GM21825 (cell line): ENCODE measurements around the gene P3H2.

Experiments used
- ATAC-seq: cut with Tn5 transposase; IDR thresholded peaks from one replicate; pipeline ENCODE4 v1.9.1; 2021; ENCODE audit warnings: mild to moderate bottlenecking, moderate library complexity; ENCODE audit not compliant: unreplicated experiment

Gene P3H2

DNA sequence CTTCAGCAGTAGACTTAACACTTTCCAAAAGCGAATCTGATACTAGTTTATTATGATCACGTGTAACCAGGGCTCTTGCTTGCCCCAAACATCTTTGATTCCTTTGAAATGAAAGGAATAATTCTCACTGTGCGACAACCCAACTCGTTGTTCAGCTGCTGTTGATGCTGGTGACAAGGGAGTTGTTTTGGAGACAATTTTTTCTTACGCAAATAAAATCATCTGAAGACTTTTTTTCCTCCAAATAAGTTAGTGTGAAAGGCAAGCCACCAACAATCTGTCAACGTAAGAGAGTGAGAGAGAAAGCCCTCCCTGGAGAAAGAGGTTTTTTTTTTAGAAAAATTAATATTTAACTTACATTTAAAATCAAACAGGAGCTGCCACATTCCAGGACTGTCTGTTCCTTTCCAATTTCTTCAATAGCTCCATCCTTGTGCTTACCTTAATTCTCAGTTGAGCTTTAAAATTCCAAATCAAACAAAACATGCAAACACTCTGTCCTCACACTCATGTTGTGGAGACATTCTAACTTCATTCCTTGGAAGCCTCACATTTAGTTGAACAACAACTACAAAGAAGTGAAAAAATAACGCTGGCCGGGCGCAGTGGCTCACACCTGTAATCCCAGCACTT, 4.9 kb upstream of the P3H2 start:
- ATAC-seq: no peak

DNA sequence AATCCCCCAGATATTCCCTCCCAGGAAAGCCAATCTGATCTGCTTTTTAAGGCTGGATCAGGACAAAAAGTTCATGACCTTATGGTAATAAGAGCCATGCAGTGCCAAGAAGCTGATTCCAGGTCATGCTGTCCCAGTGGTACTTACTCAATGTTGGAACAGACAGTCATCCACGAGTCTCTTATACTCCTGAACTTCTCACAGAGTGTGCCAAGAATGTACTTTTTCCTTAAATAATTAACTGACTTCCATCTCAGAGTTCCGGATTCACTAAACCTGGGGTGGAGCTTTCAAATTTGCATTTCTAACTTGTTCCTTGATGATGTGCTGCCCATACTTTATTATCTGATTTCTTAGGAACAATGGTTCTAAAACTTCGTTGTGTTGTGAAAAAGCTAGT, 3.4 kb upstream of the P3H2 start:
- no peak for ATAC-seq

DNA sequence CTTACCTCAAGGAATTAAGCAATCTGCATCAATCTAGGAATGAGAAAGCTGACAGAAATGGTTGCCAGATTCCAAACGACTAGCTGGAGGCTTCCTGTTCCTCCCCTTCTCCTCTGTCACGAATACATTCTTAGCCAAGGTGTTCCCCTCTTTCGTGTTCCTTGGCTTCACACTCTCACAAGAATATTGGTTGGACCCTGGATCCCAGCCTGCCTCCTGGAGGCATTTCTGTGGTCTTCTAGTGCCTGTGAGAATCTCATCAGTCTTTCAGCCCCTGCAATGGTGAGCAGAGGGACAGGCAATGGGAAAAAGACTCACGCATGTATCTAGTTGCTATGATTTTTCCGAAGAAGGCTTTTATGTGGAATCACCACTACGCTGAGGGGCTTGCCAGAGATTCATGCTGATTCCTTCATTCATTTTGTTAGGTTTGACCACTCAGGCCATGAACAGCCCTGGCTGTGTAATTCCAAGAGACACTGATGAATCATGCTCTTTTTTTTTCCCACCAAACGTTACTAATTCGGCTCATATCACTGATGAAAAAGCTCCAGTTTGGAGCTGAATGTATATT, 1.6 kb upstream of the P3H2 start:
- ATAC-seq: no peak

DNA sequence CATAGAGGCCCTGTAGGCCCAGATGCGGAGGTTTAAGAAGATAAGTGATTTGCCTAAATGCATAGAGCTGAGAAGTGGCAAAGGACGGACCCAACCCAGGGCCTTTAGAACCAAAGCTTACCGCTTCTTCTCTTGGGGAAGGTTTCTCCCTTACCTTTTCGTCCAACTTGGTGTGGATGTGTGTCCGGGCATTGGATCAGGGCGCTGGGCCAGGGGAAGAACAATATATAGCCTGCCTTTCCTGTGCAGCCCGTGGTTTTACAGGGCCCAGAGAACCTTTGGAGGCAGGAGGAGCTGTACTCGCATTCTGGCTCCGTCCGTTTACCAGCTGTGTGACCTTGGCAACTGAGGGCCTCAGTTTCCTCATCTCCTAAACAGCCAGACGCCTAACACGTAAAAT, 686 bp upstream of the P3H2 start:
- no peak for ATAC-seq

DNA sequence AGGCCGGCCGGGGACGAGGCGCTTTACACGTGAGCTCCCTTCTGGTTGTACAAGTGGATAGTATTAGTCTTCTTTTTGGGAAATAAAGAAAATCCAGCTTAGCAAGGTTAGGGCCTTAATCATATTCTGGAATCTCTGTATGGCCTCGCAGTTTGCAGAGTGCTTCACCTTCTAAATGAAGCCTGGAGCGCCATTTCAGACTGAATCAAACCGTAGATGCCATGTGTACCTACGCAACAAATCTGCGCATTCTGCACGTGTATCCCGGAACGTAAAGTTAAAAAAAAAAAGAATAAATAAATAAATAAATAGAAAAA, 322 bp upstream of the P3H2 start:
- no peak for ATAC-seq

DNA sequence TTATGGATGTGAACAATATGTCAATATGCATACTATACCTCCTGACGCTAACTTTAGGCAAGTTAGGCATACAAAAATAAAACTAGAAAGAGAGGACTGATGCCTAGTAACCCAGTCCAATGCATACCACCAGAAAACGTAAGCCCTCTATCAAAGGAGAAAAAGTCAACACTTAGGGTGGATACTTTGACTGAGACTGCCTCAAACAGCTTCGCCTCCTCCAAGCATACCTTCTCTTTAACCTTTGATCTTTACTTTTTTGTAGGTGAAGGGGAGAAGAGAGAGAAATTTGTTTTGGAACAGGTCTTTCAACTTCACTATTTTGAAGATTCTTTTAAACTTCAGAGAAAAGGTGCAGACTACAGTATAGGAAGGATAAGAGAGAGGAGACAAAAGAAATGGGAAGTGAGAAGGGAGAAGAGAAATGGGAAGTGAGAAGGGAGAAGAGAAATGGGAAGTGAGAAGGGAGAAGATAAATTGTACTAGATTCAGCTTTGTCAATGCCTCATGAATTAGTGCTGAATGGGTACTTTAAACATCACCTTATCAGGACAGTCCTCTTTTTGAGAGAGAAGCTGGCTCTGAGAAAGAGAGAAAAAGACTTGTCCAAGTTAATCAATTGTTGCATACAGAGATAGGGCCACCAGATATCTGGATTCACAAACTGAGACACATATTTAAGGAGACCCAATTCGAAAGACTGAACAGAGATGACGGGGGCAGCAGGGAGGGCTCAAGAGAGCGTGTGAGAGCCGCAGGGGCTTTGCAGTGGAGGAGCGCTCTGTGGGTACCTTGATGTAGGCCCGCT, 1.0 kb downstream of the P3H2 start:
- ATAC-seq: no peak

DNA sequence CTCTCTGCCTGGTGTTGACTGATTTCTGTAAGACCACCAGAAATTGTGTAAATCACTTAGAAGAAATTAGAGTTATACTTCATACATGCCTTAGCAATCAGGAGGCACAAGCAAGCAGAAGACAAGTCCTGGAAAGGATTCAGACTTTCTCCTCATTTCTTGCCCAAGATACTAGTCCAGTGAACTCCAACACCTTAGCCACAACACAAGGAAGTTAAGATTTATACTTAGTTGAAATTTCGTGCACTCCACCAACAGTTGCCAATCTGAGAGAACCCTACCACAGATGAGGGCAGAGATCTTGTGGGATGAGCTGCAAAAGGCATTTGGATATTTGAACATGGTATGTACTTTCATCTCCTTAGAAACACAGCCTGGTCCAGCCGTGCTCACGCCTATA, 2.3 kb downstream of the P3H2 start:
- no peak for ATAC-seq

DNA sequence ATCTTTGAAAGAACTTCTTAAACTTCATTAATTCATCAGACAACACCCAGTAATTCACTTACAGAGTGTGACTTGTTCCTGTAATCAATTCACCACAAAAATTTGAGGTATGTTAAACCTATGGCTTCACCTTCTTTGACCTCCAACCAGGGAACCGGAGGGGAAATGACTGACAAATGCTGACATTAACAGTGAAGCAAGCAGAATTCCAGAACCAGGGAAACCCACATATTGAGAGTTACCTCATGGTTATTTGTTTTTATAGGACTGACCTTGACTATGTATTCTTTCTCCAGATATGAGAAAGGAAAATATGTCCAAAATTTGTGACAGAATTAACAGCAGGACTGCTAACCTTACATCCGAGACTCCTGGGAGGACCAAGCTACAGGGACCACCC, 2.7 kb downstream of the P3H2 start:
- ATAC-seq: no peak

DNA sequence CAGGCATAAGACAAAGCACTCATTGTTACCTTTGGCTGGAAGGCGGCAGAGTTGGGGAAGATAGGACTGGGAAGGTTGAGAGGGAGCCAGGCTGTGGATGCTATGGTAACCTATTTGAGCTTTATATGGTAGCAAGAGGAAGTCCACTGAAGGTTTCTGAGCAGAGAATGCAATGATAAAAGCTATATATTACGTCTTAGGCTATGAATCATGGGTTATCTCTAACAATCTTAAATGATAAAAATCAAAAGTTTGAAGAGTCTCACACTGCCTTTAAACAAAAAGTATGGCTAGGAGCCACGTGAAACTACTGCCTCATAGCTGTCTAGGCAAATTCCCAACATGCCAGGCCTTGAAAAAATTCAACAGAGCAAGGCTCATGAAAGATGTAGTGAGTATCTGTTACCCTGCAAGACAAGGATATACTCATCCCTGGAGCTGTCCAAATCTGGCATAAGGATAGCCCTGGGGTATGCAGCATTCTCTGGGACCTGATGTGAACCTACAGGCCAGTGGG, 4.1 kb downstream of the P3H2 start:
- ATAC-seq: no peak

DNA sequence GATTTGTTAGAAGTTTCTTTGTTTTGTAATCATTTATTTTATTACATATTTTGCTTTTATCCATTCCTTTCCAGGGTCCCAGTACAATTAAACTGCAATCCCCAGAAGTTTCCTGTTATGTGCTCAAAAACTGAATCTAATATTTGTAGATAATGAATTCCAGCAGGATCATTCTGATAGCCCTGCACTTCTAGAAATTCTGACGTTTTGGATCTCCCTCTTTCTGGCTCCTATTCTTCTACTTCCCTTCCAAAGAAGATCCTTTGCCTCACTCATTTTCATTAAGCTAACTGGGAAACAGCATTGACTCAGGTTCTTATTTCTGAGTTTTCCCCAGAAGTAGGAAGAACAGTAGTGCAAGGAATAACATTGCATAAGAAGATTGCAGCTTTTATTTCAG, 9.9 kb downstream of the P3H2 start:
- no peak for ATAC-seq

DNA sequence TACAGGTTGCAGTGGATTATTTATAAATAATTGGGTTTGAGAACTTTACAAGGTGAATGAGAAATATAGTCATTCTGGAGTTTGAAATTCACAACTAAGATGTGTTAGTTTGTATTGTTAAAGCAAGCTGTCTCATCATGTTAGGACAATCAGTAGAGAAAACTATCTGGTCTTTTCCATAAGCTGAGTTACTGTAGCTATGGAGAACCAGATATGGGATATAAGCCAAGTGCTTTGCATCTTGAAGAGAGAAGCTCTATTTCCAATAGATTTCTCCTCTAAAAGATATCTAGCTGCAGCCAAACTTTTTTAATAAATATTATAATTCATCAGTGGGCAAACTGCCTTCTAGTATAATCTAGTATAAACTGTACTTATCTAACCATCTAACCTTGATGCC, 11.3 kb downstream of the P3H2 start:
- ATAC-seq: no peak

DNA sequence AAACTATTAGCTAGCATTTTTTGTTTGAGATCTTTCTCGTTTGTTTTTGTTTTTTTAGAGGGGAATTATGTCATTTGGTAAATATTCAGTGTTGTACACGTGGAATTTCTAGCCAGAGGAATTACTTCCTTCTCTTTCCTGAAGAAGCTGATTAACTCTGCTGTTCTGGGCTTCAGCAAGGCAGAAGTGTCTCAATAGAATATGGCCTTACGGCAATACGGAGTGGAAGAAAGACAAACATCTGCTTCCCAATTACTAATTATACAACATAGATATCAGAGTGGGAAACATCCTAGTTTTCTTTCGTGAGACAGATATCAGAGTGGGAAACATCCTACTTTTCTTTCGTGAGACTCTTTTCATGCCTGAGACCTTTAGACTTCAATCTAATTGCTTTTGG, 11.9 kb downstream of the P3H2 start:
- no peak for ATAC-seq

DNA sequence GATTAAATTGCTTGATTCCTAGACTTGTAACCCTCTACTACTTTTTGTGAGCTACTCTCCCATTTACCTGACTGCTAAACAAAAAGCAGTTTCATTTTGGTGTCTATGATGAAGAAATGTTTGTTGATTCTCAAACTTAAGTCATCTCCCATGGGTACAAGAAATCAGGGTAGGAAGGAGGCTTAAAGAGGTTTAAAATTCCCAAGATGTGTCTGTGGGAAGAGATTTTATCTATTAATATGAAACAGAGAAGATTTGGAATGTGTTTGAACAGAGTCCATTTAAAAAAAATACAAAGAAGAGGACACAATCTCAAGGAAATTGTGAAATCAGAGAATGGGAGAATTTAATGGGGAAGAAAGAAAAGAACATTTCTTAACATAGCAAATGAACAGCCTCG, 14.8 kb downstream of the P3H2 start:
- ATAC-seq: no peak

DNA sequence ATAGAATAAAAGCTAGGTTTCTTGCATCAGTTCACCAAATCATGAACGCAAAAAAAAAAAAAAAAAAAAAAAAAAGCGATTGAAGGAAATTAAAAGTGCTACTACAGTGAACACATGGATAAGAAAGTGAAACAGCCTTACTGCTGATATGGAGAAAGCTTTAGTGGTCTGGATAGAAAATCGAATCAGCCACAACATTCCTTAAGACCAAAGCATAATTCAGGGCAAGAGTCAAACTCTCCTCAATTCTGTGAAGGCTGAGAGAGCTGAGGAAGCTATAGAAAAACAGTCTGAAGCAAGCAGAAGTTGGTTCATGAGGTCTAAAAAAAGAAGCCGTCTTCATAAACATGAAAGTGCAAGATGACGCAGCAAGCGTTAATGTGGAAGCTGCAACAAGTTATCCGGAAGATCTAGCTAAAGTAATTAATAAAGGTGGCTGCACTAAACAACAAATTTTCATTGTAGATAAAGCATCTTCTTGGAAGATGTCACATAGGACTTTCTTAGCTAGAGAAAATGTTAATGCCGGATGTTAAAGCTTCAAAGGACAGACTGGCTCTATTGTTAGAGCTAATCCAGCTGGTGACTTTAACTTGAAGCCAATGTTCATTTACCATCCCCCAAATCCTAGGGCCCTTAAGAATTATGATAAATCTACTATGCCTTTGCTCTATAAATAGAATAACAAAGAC, 19.2 kb downstream of the P3H2 start:
- no peak for ATAC-seq

DNA sequence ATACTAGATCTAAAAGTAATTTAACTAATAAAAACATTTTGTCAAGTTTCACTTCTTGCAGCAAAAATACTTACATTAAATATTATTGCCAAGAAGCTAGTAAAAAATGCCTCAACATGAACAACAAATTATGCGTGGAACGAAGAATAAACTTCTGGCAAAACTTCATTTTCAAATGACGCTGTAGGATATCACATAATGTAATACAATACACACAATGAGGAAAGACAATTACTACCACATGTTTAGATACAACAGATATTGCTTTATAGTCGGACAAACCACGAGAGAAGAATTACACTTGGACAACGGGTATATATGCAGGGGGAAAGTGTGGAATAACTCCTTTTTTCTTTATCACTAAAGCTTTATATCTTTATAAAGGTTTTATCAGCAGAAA, 21.6 kb downstream of the P3H2 start:
- no peak for ATAC-seq

DNA sequence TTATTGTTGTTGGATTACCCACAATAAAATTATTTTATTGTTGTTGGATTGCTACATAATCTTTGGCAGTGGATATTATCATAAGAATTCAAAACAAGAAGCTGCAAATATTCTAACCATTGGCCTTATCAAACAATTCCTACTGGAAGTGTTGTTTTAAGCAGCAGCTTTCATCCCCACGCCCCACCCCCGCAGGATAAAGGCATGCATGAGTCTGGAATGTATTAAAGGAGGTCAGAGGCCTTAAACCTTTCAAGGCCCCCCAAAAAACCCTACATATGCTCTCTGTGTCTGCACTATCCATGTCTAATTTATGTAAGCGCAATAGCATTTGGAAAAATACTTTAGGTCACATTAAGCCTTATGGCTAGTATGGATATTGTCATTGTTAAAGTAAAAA, 23.1 kb downstream of the P3H2 start:
- no peak for ATAC-seq

DNA sequence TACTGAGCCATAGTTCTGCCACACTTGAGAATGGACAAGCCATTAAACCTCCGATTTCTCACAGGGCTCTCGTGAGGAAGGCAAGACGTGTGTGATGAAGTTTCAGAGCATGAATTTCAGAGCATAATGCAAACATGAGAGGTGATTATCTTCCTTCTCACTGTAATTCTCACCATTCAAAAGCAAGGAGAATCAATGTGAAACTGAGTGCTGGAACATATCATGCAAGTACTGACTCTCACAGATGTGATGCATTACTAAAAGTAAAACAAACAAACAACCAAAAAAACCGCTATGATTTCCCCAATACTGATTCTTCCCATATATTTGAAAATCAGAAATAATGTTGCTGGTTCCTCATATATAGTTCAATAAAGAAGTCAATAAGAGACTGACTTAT, 23.7 kb downstream of the P3H2 start:
- no peak for ATAC-seq

DNA sequence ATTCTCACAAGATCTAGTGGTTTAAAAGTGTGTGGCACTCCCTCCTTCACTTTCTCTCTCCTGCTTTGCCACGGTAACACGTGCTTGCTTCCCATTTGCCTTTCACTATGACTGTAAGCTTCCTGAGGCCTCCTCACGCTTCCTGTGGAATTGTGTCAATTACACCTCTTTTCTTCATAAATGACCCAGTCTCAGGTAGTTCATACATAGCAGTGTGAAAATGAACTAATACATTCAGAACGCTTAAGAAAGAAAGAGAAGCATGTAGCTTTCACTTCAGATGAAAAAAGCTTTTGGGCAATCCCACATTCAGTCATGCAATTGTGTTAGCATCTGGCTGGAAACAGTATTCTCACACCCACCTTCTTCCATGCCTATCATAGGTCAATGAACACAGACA, 24.4 kb downstream of the P3H2 start:
- ATAC-seq: no peak

DNA sequence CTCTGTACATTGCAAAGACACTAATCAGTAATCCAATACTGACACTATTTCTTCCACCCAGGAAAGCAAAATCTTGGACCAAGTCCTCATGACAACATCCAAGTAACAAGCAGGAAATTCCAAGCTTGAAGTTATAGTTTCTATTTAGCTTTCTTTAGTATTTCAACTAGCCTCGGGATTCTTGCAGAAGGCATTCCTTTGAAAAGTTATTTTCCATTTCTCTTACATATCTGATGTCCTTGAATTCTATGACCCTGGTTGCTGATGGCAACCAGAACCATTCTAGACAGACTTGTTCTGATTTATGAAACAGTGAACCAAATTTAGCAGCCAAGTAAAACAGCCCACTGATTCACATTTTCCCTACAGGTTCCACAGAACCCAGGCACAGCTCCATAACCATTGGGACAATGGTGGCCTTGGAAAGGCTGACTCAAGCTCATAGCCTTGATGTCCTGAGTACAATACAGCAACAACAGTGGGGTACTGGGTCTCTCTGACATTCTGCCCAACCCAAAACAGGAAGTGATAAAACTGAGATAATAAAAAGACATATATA, 26.5 kb downstream of the P3H2 start:
- ATAC-seq: no peak

DNA sequence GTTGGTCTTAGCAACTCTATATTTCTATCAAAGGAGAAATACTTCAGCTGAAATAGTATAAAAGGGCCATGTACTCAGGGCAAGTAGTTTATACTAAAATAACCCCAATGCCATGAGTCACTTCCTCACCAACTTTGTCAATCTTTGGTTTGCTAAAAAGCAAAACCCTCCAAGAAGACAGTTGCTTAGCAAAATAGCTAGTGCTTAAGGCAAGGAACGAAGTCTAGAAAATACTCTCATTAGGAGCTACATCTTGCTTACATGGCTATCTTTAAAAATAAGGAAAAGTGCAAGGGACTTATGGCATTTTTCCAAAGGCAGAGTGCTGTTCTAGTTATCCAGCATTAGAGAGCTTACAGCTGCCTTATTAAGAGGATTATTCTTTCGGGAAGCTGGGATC, 28.4 kb downstream of the P3H2 start:
- no peak for ATAC-seq

DNA sequence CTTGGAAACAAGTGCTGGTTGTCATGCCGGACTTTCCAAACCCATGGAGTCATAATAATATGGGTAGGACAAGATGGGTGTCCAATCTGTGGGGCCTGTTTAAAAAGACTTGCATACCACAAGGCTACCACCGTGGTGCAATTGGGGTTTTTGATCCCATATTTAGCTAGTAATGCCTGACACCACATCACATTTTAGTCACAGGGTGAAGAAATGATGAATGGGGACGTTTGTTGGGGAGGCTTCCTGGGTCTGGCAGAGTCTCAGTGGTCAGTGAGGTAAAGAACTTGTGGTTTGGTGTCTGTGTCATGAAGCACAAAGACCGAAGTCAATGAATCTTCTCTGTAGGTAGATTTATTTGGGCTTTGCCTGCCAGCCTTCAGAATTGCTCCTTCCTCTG, 31.0 kb downstream of the P3H2 start:
- no peak for ATAC-seq

DNA sequence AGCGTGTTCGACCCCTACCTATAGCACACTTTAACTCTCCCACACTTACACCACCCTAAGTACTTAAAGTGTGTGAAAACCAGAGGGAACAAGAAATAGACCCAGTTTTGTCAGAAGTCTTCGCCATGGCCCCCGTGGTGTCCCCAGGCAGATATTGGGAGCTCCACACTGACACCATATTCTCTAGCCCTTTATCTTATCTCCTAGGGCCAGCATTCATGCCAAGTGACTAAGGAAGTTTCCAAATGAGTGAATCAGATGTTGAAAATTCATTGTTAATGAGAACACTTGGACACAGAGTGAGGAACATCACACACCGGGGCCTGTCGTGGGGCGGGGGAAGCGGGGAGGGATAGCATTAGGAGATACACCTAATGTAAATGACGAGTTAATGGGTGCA, 31.8 kb downstream of the P3H2 start:
- ATAC-seq: no peak
